CD4-positive, alpha-beta memory T cell (primary cell): ENCODE measurements around the gene CPPED1. TPM values are rescaled to one million over a fixed set of nuclear protein-coding genes. Genes with fewer than 3 reads are reported as not detected.

Source experiments
- CTCF ChIA-PET: fragments of 350-600 bp; sonication (Branson Sonifier 250); formaldehyde crosslinking; loops from one replicate; lab custom pipeline; 2021; ENCODE audit warnings: inconsistent platforms; ENCODE audit not compliant: partially characterized antibody; lab: Charles Lee
- POLR2A ChIA-PET: fragments of 350-600 bp; sonication (Branson Sonifier 250); formaldehyde crosslinking; loops from one replicate; lab custom pipeline; 2021; ENCODE audit not compliant: partially characterized antibody; lab: Charles Lee
- DNase-seq, 5 donors: peaks; one replicate each; pipeline versions ENCODE4 v3.0.0 to v3.0.0-alpha.2; 2020 to 2022; ENCODE audit warnings: mixed read lengths in 1 of 5
- H3K27ac ChIP-seq: one replicate; pipeline ENCODE4 v1.7.0; 2013; ENCODE audit warnings: low read depth, low read length
- H3K27me3 ChIP-seq: 2 replicates; pipeline ENCODE4 v1.7.0; 2013; ENCODE audit warnings: mild to moderate bottlenecking, low read length, moderate library complexity; ENCODE audit not compliant: insufficient read depth
- H3K36me3 ChIP-seq: 2 replicates; pipeline ENCODE4 v1.7.0; 2013; ENCODE audit warnings: mild to moderate bottlenecking, low read length, moderate library complexity; ENCODE audit not compliant: insufficient read depth
- H3K4me1 ChIP-seq: 2 replicates; pipeline ENCODE4 v1.7.0; 2013; ENCODE audit warnings: mild to moderate bottlenecking, low read length, moderate library complexity; ENCODE audit not compliant: insufficient read depth
- H3K4me3 ChIP-seq, 2 donors: one replicate each; pipeline ENCODE4 v1.7.0; 2013; ENCODE audit warnings: low read length in 2 of 2, mild to moderate bottlenecking in 1 of 2
- H3K9me3 ChIP-seq, 2 donors: one replicate each; pipeline ENCODE4 v1.7.0; 2013; ENCODE audit warnings: low read length in 2 of 2, control low read depth in 1 of 2; ENCODE audit not compliant: control insufficient read depth in 1 of 2
- H3K27ac Mint-ChIP-seq, 7 donors: one replicate each; pipeline ENCODE4 v1.8.0; 2020 to 2021; ENCODE audit warnings: mixed read lengths in 7 of 7, mild to moderate bottlenecking in 6 of 7, inconsistent platforms in 3 of 7, moderate library complexity in 3 of 7
- H3K27me3 Mint-ChIP-seq, 2 donors: one replicate each; pipeline ENCODE4 v1.8.0; 2020 to 2021; ENCODE audit warnings: mixed read lengths in 2 of 2
- H3K36me3 Mint-ChIP-seq, 2 donors: one replicate each; pipeline ENCODE4 v1.8.0; 2020 to 2021; ENCODE audit warnings: mixed read lengths in 2 of 2, inconsistent platforms in 1 of 2, mild to moderate bottlenecking in 1 of 2
- H3K4me1 Mint-ChIP-seq, 4 donors: one replicate each; pipeline ENCODE4 v1.8.0; 2020 to 2021; ENCODE audit warnings: mixed read lengths in 4 of 4, mild to moderate bottlenecking in 1 of 4
- H3K4me3 Mint-ChIP-seq, 8 donors: one replicate each; pipeline ENCODE4 v1.8.0; 2020 to 2021; ENCODE audit warnings: mixed read lengths in 8 of 8, mild to moderate bottlenecking in 7 of 8, moderate library complexity in 6 of 8, inconsistent platforms in 3 of 8
- H3K9me3 Mint-ChIP-seq, 8 donors: one replicate each; pipeline ENCODE4 v1.8.0; 2020 to 2021; ENCODE audit warnings: mixed read lengths in 8 of 8, mild to moderate bottlenecking in 5 of 8, inconsistent platforms in 3 of 8, moderate library complexity in 1 of 8
- intact Hi-C: fragments of 100-400 bp; cut with micrococcal nuclease; formaldehyde crosslinking; loops from one replicate; pipeline ENCODE4 v1.15.1; 2023
- polyA plus RNA-seq, 2 donors: library from polyadenylated mRNA; unstranded; fragments of 300-500 nt; fragmentation: Illumina TruSeq; gene quantifications; one replicate each; pipeline ENCODE4 v1.2.3, GENCODE V29; 2021
- total RNA-seq, 2 experiments: library from RNA; stranded (reverse); gene quantifications; one replicate each; pipeline ENCODE4 v1.2.3, GENCODE V29; 2021

The CPPED1 gene
- total and polyA plus RNA-seq, 4 experiments from 2014 or later = 7.6 to 12.2 (median 8.9) TPM

GRCh38 chr16:12752159-12752558, 51.5 kb downstream of the CPPED1 start:
- Mint-ChIP-seq H3K36me3 (peaks cover 2 to 3% of the 10 kb centered on the region in 2 donors), H3K27me3 (no peaks in the 10 kb centered on the region), H3K4me3 (no peak overlapping the region), H3K9me3 (no peaks in the 10 kb centered on the region), H3K27ac (no peak overlapping the region), H3K4me1 (peaks cover 14 to 30% (median 23%) of the 10 kb centered on the region in 4 donors)
- CTCF ChIA-PET = no interaction called here
- DNase-seq = no peak
- Histone ChIP-seq H3K36me3 (no peaks in the 10 kb centered on the region), H3K4me1 (peaks cover 13% of the 10 kb centered on the region), H3K4me3 (no peak overlapping the region), H3K9me3 (no peaks in the 10 kb centered on the region), H3K27ac (no peak overlapping the region), H3K27me3 (no peaks in the 10 kb centered on the region)
- intact Hi-C loops = no loop called here
- POLR2A ChIA-PET = no interaction called here

DNA sequence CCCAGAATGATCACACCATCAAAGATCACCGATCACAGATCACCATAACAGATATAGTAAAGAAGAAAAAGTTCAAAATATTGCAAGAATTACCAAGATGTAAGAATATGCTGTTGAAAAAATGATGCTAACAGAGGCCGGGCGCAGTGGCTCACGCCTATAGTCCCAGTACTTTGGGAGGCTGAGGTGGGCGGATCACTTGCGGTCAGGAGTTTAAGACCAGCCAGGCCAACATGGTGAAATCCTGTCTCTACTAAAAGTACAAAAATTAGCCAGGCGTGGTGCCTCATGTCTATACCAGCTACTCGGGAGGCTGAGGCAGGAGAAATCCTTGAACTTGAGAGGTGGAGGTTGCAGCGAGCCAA, 53.2 kb downstream of the CPPED1 start:
- peak in 3 of 5 donors; percentile 0 to 6 (median 5) for DNase-seq
- peak overlapping the region in 7 of 8 donors; percentile 11 to 67 (median 45) for H3K4me3 Mint-ChIP-seq
- CTCF ChIA-PET = no interaction called here
- H3K36me3 ChIP-seq = no peaks in the 10 kb centered on the region
- H3K4me3 ChIP-seq = no peak overlapping the region
- no peaks in the 10 kb centered on the region for H3K9me3 ChIP-seq
- intact Hi-C loops = no loop called here
- no peak overlapping the region for H3K27ac ChIP-seq
- H3K4me1 Mint-ChIP-seq = peaks cover 15 to 30% (median 23%) of the 10 kb centered on the region in 4 donors
- POLR2A ChIA-PET = no interaction called here
- peaks cover 13% of the 10 kb centered on the region for H3K4me1 ChIP-seq
- H3K27ac Mint-ChIP-seq = peak overlapping the region; percentile 2 to 67 (median 25)
- H3K36me3 Mint-ChIP-seq = peaks cover 2 to 6% of the 10 kb centered on the region in 2 donors
- H3K9me3 Mint-ChIP-seq = peaks cover 0 to 3% (median 2%) of the 10 kb centered on the region in 8 donors
- no peaks in the 10 kb centered on the region for H3K27me3 Mint-ChIP-seq
- H3K27me3 ChIP-seq = no peaks in the 10 kb centered on the region

GRCh38 chr16:12749076-12749475, 54.6 kb downstream of the CPPED1 start:
- no peaks in the 10 kb centered on the region for H3K27me3 ChIP-seq
- Mint-ChIP-seq H3K27me3 (no peaks in the 10 kb centered on the region), H3K9me3 (peaks cover 6 to 18% (median 12%) of the 10 kb centered on the region in 8 donors), H3K36me3 (peaks cover 8 to 21% of the 10 kb centered on the region in 2 donors), H3K4me3 (no peak overlapping the region), H3K27ac (peak overlapping the region in 1 of 7 donors; percentile 7), H3K4me1 (peaks cover 15 to 30% (median 23%) of the 10 kb centered on the region in 4 donors)
- H3K4me3 ChIP-seq = no peak overlapping the region
- ChIA-PET POLR2A (no interaction called here), CTCF (no interaction called here)
- H3K27ac ChIP-seq = no peak overlapping the region
- peaks cover 13% of the 10 kb centered on the region for H3K4me1 ChIP-seq
- DNase-seq = no peak
- intact Hi-C loops = no loop called here
- H3K36me3 ChIP-seq = no peaks in the 10 kb centered on the region
- no peaks in the 10 kb centered on the region for H3K9me3 ChIP-seq

GRCh38 chr16:12747827-12748226, 55.9 kb downstream of the CPPED1 start:
- Histone ChIP-seq H3K4me3 (no peak overlapping the region), H3K36me3 (no peaks in the 10 kb centered on the region), H3K27ac (no peak overlapping the region), H3K27me3 (no peaks in the 10 kb centered on the region), H3K9me3 (no peaks in the 10 kb centered on the region), H3K4me1 (peaks cover 13% of the 10 kb centered on the region)
- intact Hi-C loops = no loop called here
- ChIA-PET POLR2A (no interaction called here), CTCF (no interaction called here)
- no peaks in the 10 kb centered on the region for H3K27me3 Mint-ChIP-seq
- peaks cover 8 to 28% of the 10 kb centered on the region in 2 donors for H3K36me3 Mint-ChIP-seq
- no peak overlapping the region for H3K4me3 Mint-ChIP-seq
- peaks cover 15 to 30% (median 22%) of the 10 kb centered on the region in 4 donors for H3K4me1 Mint-ChIP-seq
- DNase-seq = no peak
- H3K9me3 Mint-ChIP-seq = peaks cover 6 to 26% (median 18%) of the 10 kb centered on the region in 8 donors
- no peak overlapping the region for H3K27ac Mint-ChIP-seq

DNA sequence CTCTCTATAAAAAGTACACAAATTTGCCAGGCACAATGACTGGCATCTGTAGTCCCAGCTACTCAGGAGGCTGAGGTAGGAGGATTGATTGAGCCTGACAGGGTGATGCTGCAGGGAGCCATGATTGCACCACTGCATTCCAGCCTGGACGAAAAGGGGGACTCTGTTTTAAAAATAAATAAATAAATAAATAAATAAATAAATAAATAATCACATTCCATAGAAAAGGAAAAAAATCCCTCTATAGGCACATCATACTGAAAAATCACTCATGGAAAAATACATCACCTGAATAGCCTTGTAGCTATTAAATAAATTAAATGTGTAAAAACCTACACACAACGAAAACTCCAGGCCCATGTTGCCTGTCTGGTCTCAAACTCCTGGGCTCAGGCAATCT, 56.4 kb downstream of the CPPED1 start:
- Histone ChIP-seq H3K9me3 (no peaks in the 10 kb centered on the region), H3K36me3 (no peaks in the 10 kb centered on the region), H3K4me3 (no peak overlapping the region), H3K27ac (no peak overlapping the region), H3K27me3 (no peaks in the 10 kb centered on the region), H3K4me1 (peaks cover 13% of the 10 kb centered on the region)
- Mint-ChIP-seq H3K27me3 (no peaks in the 10 kb centered on the region), H3K4me1 (peaks cover 15 to 29% (median 22%) of the 10 kb centered on the region in 4 donors), H3K9me3 (peaks cover 6 to 29% (median 18%) of the 10 kb centered on the region in 8 donors), H3K4me3 (no peak overlapping the region), H3K36me3 (peaks cover 10 to 31% of the 10 kb centered on the region in 2 donors), H3K27ac (no peak overlapping the region)
- no peak for DNase-seq
- intact Hi-C loops = no loop called here
- CTCF ChIA-PET = no interaction called here
- POLR2A ChIA-PET = no interaction called here

DNA sequence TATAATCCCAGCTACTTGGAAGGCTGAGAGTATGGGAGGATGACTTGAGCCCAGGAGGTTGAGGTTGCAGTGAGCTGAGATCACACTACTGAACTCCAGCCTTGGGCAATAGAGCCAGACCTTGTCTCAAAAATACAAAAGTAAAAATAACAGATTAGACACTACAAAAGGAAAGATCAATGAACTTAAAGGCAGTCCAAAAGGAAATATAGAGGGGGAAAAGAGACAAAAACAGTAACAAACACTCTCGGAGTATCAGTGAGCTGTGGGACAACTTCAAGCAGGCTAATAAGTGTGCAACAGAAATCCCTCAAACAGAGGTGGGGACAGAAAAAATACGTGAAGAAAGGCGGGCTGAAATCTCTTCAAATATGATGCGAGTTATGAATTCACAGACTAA, 58.8 kb downstream of the CPPED1 start:
- no peaks in the 10 kb centered on the region for H3K9me3 ChIP-seq
- no peak overlapping the region for H3K4me3 ChIP-seq
- Mint-ChIP-seq H3K9me3 (peaks cover 6 to 30% (median 18%) of the 10 kb centered on the region in 8 donors), H3K4me1 (peaks cover 7 to 10% (median 10%) of the 10 kb centered on the region in 4 donors), H3K4me3 (no peak overlapping the region), H3K27me3 (no peaks in the 10 kb centered on the region), H3K36me3 (peaks cover 11 to 43% of the 10 kb centered on the region in 2 donors), H3K27ac (no peak overlapping the region)
- no peaks in the 10 kb centered on the region for H3K27me3 ChIP-seq
- DNase-seq = no peak
- no peak overlapping the region for H3K27ac ChIP-seq
- H3K36me3 ChIP-seq = no peaks in the 10 kb centered on the region
- H3K4me1 ChIP-seq = peaks cover 6% of the 10 kb centered on the region
- POLR2A ChIA-PET = no interaction called here
- CTCF ChIA-PET = no interaction called here
- intact Hi-C loops = no loop called here

GRCh38 chr16:12742741-12743140, 60.9 kb downstream of the CPPED1 start:
- no peaks in the 10 kb centered on the region for H3K9me3 ChIP-seq
- H3K4me1 ChIP-seq = no peaks in the 10 kb centered on the region
- ChIA-PET POLR2A (no interaction called here), CTCF (no interaction called here)
- Mint-ChIP-seq H3K27me3 (no peaks in the 10 kb centered on the region), H3K4me3 (no peak overlapping the region), H3K27ac (no peak overlapping the region), H3K36me3 (peaks cover 21 to 62% of the 10 kb centered on the region in 2 donors), H3K9me3 (peaks cover 6 to 34% (median 23%) of the 10 kb centered on the region in 8 donors), H3K4me1 (peaks cover 0 to 1% (median under 1%) of the 10 kb centered on the region in 4 donors)
- no peak overlapping the region for H3K4me3 ChIP-seq
- no peaks in the 10 kb centered on the region for H3K27me3 ChIP-seq
- no peak overlapping the region for H3K27ac ChIP-seq
- no peak for DNase-seq
- no peaks in the 10 kb centered on the region for H3K36me3 ChIP-seq
- intact Hi-C loops = no loop called here
